Fibroblast of lung (primary cell): ENCODE results near the gene MRPL57. TPM values are rescaled to one million over a fixed set of nuclear protein-coding genes. Genes with fewer than 3 reads are reported as not detected.

ENCODE experiments used
- DNase-seq, 2 donors: peaks; one replicate each; pipeline versions ENCODE4 v3.0.0 to v3.0.0-alpha.2; 2010; ENCODE audit warnings: low read depth in 2 of 2
- H2AFZ ChIP-seq: 2 replicates; pipeline ENCODE4 v1.5.1; 2012; ENCODE audit warnings: low read length, control low read depth, inconsistent platforms
- H3K27ac ChIP-seq: 2 replicates; pipeline ENCODE4 v1.5.1; 2011; ENCODE audit warnings: low read length, control low read depth; ENCODE audit not compliant: insufficient read depth
- H3K27me3 ChIP-seq: 2 replicates; pipeline ENCODE4 v1.5.1; 2011; ENCODE audit warnings: mild to moderate bottlenecking, low read length; ENCODE audit not compliant: control insufficient read depth, insufficient read depth
- H3K36me3 ChIP-seq: 2 replicates; pipeline ENCODE4 v1.5.1; 2011; ENCODE audit warnings: low read length; ENCODE audit not compliant: control insufficient read depth, insufficient read depth
- H3K4me1 ChIP-seq: 2 replicates; pipeline ENCODE4 v1.5.1; 2011; ENCODE audit warnings: low read length; ENCODE audit not compliant: control insufficient read depth, insufficient read depth; ENCODE audit errors: extremely low read depth
- H3K4me2 ChIP-seq: 2 replicates; pipeline ENCODE4 v1.5.1; 2011; ENCODE audit warnings: low read length, control low read depth; ENCODE audit not compliant: insufficient read depth; ENCODE audit errors: extremely low read depth
- H3K4me3 ChIP-seq, 4 experiments: fragments of 200-600 bp in 1 of 4; sonication (generic) in 1 of 4; replicated peaks in 1 of 4; 2 replicates each; pipeline ENCODE4 v1.5.1; 2011 to 2016; ENCODE audit warnings: low read length in 4 of 4, low read depth in 3 of 4, mild to moderate bottlenecking in 3 of 4, control low read depth in 2 of 4, inconsistent platforms in 1 of 4, mixed read lengths in 1 of 4; ENCODE audit not compliant: insufficient read depth in 1 of 4; ENCODE audit errors: control extremely low read depth in 1 of 4
- H3K79me2 ChIP-seq: 2 replicates; pipeline ENCODE4 v1.5.1; 2012; ENCODE audit warnings: mild to moderate bottlenecking, low read length, inconsistent platforms; ENCODE audit not compliant: control insufficient read depth, insufficient read depth
- H3K9ac ChIP-seq: 2 replicates; pipeline ENCODE4 v1.5.1; 2011; ENCODE audit warnings: mild to moderate bottlenecking, low read length, control low read depth; ENCODE audit not compliant: insufficient read depth
- H3K9me3 ChIP-seq: 2 replicates; pipeline ENCODE4 v1.5.1; 2012; ENCODE audit warnings: low read depth, low read length; ENCODE audit not compliant: control insufficient read depth, insufficient read depth
- H4K20me1 ChIP-seq: 2 replicates; pipeline ENCODE4 v1.5.1; 2011; ENCODE audit warnings: low read length; ENCODE audit not compliant: control insufficient read depth, insufficient read depth; ENCODE audit errors: extremely low read depth
- EZH2 ChIP-seq: IDR thresholded peaks from 2 replicates; pipeline ENCODE4 v1.5.1; 2012; ENCODE audit warnings: low read length, control low read depth, mild to moderate bottlenecking; ENCODE audit errors: missing control alignments
- polyA plus RNA-seq, 2 donors: library from polyadenylated mRNA; depleted of rRNA in 1 of 2; stranded (reverse) in 1 of 2; unstranded in 1 of 2; fragments of >200 nt; gene quantifications; 2 replicates each; pipeline ENCODE4 v1.2.1, GENCODE V29; 2011 to 2012; ENCODE audit warnings: missing spikeins in 1 of 2
- total RNA-seq: library from RNA; depleted of rRNA; stranded (reverse); fragments of >200 nt; gene quantifications from 2 replicates; pipeline ENCODE4 v1.2.1, GENCODE V29; 2014
- TF ChIP-seq, protein P1 (sequence below), 2 donors: IDR thresholded peaks in 1 of 2; conservative IDR thresholded peaks in 1 of 2; 1 replicate in 1 of 2; 2 replicates in 1 of 2; pipeline ENCODE4 v1.5.1; 2011 to 2012; ENCODE audit warnings: low read length in 2 of 2, control low read depth in 1 of 2, inconsistent platforms in 1 of 2, low read depth in 1 of 2, mild to moderate bottlenecking in 1 of 2

The MRPL57 gene
- total and polyA plus RNA-seq, 2 donors (not counting 1 experiment from before 2014, with no cell fraction given) = 8.9 to 29.4 TPM

DNA sequence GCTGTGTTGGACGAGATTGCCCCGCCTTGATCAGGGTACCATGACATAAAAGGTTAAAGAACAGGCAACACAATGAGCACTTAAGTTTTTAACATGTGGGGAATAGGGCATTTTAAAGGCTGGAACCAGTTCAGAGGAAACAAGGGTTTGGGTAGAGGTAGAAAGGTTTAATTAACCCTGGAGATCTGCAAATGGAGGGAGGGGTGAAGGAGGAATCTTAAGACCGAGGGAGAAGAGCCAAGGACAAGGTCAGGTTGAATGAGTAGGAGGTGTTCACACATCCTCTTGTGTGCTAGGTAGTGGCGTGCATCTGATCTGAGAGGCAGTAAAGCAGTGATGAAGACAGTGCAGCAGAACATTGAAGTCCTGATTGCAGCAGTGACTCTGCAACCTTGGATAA lies 28.6 kb upstream of the MRPL57 start:
- no peaks in the 10 kb centered on the region for H3K9me3 ChIP-seq
- no peak overlapping the region for H3K27ac ChIP-seq
- H3K27me3 ChIP-seq = no peaks in the 10 kb centered on the region
- H2AFZ ChIP-seq = no peak overlapping the region
- H3K79me2 ChIP-seq = peaks cover 20% of the 10 kb centered on the region
- peaks cover 6% of the 10 kb centered on the region for H3K36me3 ChIP-seq
- H3K4me1 ChIP-seq = no peaks in the 10 kb centered on the region
- no peak overlapping the region for H3K9ac ChIP-seq
- no peak for DNase-seq
- no peak overlapping the region for H3K4me2 ChIP-seq
- TF ChIP-seq, protein P1, sequence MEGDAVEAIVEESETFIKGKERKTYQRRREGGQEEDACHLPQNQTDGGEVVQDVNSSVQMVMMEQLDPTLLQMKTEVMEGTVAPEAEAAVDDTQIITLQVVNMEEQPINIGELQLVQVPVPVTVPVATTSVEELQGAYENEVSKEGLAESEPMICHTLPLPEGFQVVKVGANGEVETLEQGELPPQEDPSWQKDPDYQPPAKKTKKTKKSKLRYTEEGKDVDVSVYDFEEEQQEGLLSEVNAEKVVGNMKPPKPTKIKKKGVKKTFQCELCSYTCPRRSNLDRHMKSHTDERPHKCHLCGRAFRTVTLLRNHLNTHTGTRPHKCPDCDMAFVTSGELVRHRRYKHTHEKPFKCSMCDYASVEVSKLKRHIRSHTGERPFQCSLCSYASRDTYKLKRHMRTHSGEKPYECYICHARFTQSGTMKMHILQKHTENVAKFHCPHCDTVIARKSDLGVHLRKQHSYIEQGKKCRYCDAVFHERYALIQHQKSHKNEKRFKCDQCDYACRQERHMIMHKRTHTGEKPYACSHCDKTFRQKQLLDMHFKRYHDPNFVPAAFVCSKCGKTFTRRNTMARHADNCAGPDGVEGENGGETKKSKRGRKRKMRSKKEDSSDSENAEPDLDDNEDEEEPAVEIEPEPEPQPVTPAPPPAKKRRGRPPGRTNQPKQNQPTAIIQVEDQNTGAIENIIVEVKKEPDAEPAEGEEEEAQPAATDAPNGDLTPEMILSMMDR (conservative IDR thresholded peaks at IDR 0.05 in 1 of 2, IDR thresholded peaks at IDR 0.05 in 1 of 2; ENCODE audit: low read depth in 1 of 2, low read length in 2 of 2) = no peak
- no peak for TF ChIP-seq EZH2
- no peak overlapping the region for H3K4me3 ChIP-seq
- no peaks in the 10 kb centered on the region for H4K20me1 ChIP-seq

DNA sequence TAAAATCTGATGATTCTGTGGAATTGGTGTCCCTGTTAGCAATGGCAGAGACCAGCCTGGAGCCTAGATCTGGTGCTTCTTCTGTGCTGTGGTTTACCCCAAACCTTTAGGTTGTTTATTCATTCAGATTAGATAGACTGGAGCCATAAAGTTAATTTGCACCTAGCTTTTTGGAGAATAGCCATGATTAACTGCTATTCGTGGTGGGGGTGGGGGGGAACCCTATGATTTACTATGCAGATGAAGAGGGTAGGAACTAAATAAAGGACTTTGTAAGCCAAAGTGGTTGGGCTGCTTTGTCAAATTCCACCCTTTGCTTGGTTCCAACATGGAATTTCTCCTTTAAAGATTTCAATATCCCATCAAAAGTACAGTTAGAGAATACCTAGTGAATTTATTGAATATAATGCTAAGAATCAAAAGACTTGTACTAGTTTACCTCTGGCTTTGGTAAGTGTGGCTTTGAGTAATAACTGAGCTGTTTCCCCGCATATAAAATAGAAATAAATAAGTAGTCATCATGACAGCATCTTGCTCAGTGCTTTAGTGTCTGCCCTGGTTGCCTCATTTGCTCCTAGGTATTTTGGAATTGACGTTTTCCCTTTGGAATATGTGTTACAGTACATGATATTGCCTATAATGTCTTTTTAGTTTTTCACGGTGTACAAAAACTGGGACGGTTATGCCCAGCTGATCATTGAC lies 27.8 kb upstream of the MRPL57 start:
- Histone ChIP-seq H3K4me1 (no peaks in the 10 kb centered on the region), H2AFZ (no peak overlapping the region), H3K9ac (no peak overlapping the region), H3K4me3 (no peak overlapping the region), H3K9me3 (no peaks in the 10 kb centered on the region), H3K36me3 (peaks cover 6% of the 10 kb centered on the region), H3K27me3 (no peaks in the 10 kb centered on the region), H3K79me2 (peaks cover 11% of the 10 kb centered on the region), H3K27ac (no peak overlapping the region), H4K20me1 (no peaks in the 10 kb centered on the region), H3K4me2 (no peak overlapping the region)
- TF ChIP-seq, protein P1 (conservative IDR thresholded peaks at IDR 0.05 in 1 of 2, IDR thresholded peaks at IDR 0.05 in 1 of 2; ENCODE audit: low read depth in 1 of 2, low read length in 2 of 2) = no peak
- TF ChIP-seq EZH2 = no peak
- DNase-seq = no peak

DNA sequence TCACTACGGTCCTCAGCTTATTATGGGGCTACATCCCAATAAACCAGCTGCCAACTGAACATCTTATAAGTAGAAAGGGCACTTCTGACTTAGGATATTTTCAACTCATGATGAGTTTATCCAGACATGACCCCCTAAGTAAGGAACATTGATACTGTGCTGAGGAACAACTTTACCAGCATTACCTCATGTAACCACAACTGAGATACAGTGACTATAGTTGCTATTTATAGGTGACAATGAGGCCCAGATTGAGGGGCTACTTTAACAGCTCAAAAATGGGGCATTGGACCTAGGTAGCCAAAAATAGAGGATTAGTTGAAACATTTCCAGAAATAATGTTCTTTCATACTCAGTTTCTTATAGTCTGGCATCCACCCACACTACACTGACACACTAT lies 26.9 kb upstream of the MRPL57 start:
- no peaks in the 10 kb centered on the region for H4K20me1 ChIP-seq
- no peaks in the 10 kb centered on the region for H3K27me3 ChIP-seq
- no peak overlapping the region for H3K9ac ChIP-seq
- peak in 1 of 2 donors; percentile 47 for DNase-seq
- no peak overlapping the region for H3K4me2 ChIP-seq
- H3K36me3 ChIP-seq = peaks cover 8% of the 10 kb centered on the region
- H3K9me3 ChIP-seq = no peaks in the 10 kb centered on the region
- no peak overlapping the region for H3K4me3 ChIP-seq
- no peak for TF ChIP-seq EZH2
- no peaks in the 10 kb centered on the region for H3K4me1 ChIP-seq
- peaks cover 5% of the 10 kb centered on the region for H3K79me2 ChIP-seq
- H2AFZ ChIP-seq = no peak overlapping the region
- H3K27ac ChIP-seq = no peak overlapping the region
